Ishikawa (cell line): ENCODE measurements around the gene CDC45.

Source experiments
- NFIC ChIP-seq: IDR thresholded peaks from 2 replicates; pipeline ENCODE4 v1.6.1; 2012
- TAF1 ChIP-seq: IDR thresholded peaks from 2 replicates; pipeline ENCODE4 v1.6.1; 2012; ENCODE audit warnings: low read depth, mild to moderate bottlenecking
- TCF12 ChIP-seq: IDR thresholded peaks from 2 replicates; pipeline ENCODE4 v1.6.1; 2012; ENCODE audit warnings: low read depth
- USF1 ChIP-seq: IDR thresholded peaks from 2 replicates; pipeline ENCODE4 v1.6.1; 2012

GRCh38 chr22:19536564-19536963 lies 56.8 kb downstream of the CDC45 start:
- TF ChIP-seq TCF12 = no peak
- TF ChIP-seq TAF1 = no peak
- TF ChIP-seq USF1 = no peak
- no peak for TF ChIP-seq NFIC
